Muscle of leg (tissue), 11 donors: ENCODE measurements around the gene PAPSS1. TPM values are rescaled to one million over a fixed set of nuclear protein-coding genes. Genes with fewer than 3 reads are reported as not detected.
"Not testable (repeated sequence)": the region's sequence is repeated elsewhere in the genome, so short reads cannot be mapped to it uniquely, and the experiment has no call there.

Experiments
- DNase-seq: peaks from one replicate; pipeline ENCODE4 v3.0.0; 2013
- H3K27ac ChIP-seq: one replicate; pipeline ENCODE4 v1.5.1; 2013; ENCODE audit warnings: mild to moderate bottlenecking, low read length, control low read depth
- H3K27me3 ChIP-seq: one replicate; pipeline ENCODE4 v1.6.1; 2013; ENCODE audit warnings: low read length; ENCODE audit not compliant: control insufficient read depth, insufficient read depth
- H3K36me3 ChIP-seq: one replicate; pipeline ENCODE4 v1.6.1; 2013; ENCODE audit warnings: low read length; ENCODE audit not compliant: control insufficient read depth, insufficient read depth
- H3K4me1 ChIP-seq: one replicate; pipeline ENCODE4 v1.6.1; 2013; ENCODE audit warnings: low read length; ENCODE audit not compliant: control insufficient read depth, insufficient read depth
- H3K4me3 ChIP-seq: one replicate; pipeline ENCODE4 v1.5.1; 2013; ENCODE audit warnings: low read length, control low read depth
- H3K9me3 ChIP-seq: replicated peaks from 2 replicates; pipeline ENCODE4 v1.6.1; 2013; ENCODE audit warnings: low read depth, low read length; ENCODE audit not compliant: control insufficient read depth
- WGBS: methylation state at CpG from one replicate; pipeline ENCODE4 v1.1.5; 2013; ENCODE audit warnings: missing lambda C conversion rate; ENCODE audit not compliant: insufficient coverage; 5-methylcytosine and 5-hydroxymethylcytosine counted together
- polyA plus RNA-seq, 8 donors: library from polyadenylated mRNA; unstranded; fragments of 120-200 nt; gene quantifications; one replicate each; pipeline versions ENCODE4 v1.2.1 to v1.2.3, GENCODE V29; 2013; ENCODE audit warnings: inconsistent platforms in 1 of 8, low replicate concordance in 1 of 8; ENCODE audit not compliant: insufficient read length in 8 of 8, insufficient read depth in 1 of 8
- total RNA-seq: library from RNA; stranded (reverse); fragments of 120-200 nt; gene quantifications from one replicate; pipeline ENCODE4 v1.2.4, GENCODE V29; 2013

The PAPSS1 gene
- total and polyA plus RNA-seq, 9 donors, result 41.7 to 63.0 (median 52.2) TPM

- 50% methylated on average over 1 of the region's 4 CpGs for WGBS
- Histone ChIP-seq H3K4me3 (no peak overlapping the region), H3K4me1 (no peaks in the 10 kb centered on the region), H3K36me3 (peaks cover 6% of the 10 kb centered on the region), H3K27me3 (no peaks in the 10 kb centered on the region), H3K27ac (no peak overlapping the region), H3K9me3 (no peaks in the 10 kb centered on the region)
- peak; percentile 32 for DNase-seq
Observed at GRCh38 chr4:107658400-107659336, 61.4 kb downstream of the PAPSS1 start.

- Histone ChIP-seq H3K9me3 (no peaks in the 10 kb centered on the region), H3K27me3 (no peaks in the 10 kb centered on the region), H3K27ac (no peak overlapping the region), H3K4me3 (no peak overlapping the region), H3K4me1 (no peaks in the 10 kb centered on the region), H3K36me3 (peaks cover 14% of the 10 kb centered on the region)
- no peak for DNase-seq
Observed at GRCh38 chr4:107655289-107655688, 64.7 kb downstream of the PAPSS1 start.

GRCh38 chr4:107654694-107655093 lies 65.3 kb downstream of the PAPSS1 start:
- Histone ChIP-seq H3K27me3 (no peaks in the 10 kb centered on the region), H3K9me3 (no peaks in the 10 kb centered on the region), H3K4me3 (no peak overlapping the region), H3K4me1 (no peaks in the 10 kb centered on the region), H3K27ac (no peak overlapping the region), H3K36me3 (peaks cover 14% of the 10 kb centered on the region)
- WGBS, result 62% methylated on average over 3 of the region's 10 CpGs
- DNase-seq, result no peak

- not testable (repeated sequence) for H3K9me3 ChIP-seq, H3K27ac ChIP-seq, H3K4me1 ChIP-seq, DNase-seq, H3K27me3 ChIP-seq, H3K4me3 ChIP-seq
- peaks cover 15% of the 10 kb centered on the region for H3K36me3 ChIP-seq
- no CpG with 5 or more reads among the region's 3 CpGs for WGBS
Observed at GRCh38 chr4:107651408-107651807, 68.6 kb downstream of the PAPSS1 start.

- Histone ChIP-seq H3K4me1 (no peaks in the 10 kb centered on the region), H3K27me3 (no peaks in the 10 kb centered on the region), H3K9me3 (no peaks in the 10 kb centered on the region), H3K4me3 (no peak overlapping the region), H3K36me3 (peaks cover 15% of the 10 kb centered on the region), H3K27ac (no peak overlapping the region)
- no peak for DNase-seq
Observed at GRCh38 chr4:107650251-107650650, 69.8 kb downstream of the PAPSS1 start.

- DNase-seq, result no peak
- no peak overlapping the region for H3K27ac ChIP-seq
- no peaks in the 10 kb centered on the region for H3K9me3 ChIP-seq
- H3K27me3 ChIP-seq, result no peaks in the 10 kb centered on the region
- peaks cover 21% of the 10 kb centered on the region for H3K36me3 ChIP-seq
- 70% methylated on average over 7 of the region's 8 CpGs for WGBS
- H3K4me3 ChIP-seq, result no peak overlapping the region
- no peaks in the 10 kb centered on the region for H3K4me1 ChIP-seq
Observed at GRCh38 chr4:107648178-107648991, 71.6 kb downstream of the PAPSS1 start.

- Histone ChIP-seq H3K9me3 (no peaks in the 10 kb centered on the region), H3K27me3 (no peaks in the 10 kb centered on the region), H3K4me3 (no peak overlapping the region), H3K27ac (no peak overlapping the region), H3K4me1 (no peaks in the 10 kb centered on the region), H3K36me3 (peaks cover 24% of the 10 kb centered on the region)
- no peak for DNase-seq
- WGBS, result 50% methylated on average over 3 of the region's 4 CpGs
Observed at GRCh38 chr4:107647591-107647990, 72.4 kb downstream of the PAPSS1 start.

- no peak overlapping the region for H3K27ac ChIP-seq
- H3K27me3 ChIP-seq, result no peaks in the 10 kb centered on the region
- peaks cover 5% of the 10 kb centered on the region for H3K4me1 ChIP-seq
- no peak overlapping the region for H3K4me3 ChIP-seq
- DNase-seq, result no peak
- 56% methylated on average over 3 of the region's 4 CpGs for WGBS
- H3K36me3 ChIP-seq, result peaks cover 16% of the 10 kb centered on the region
- H3K9me3 ChIP-seq, result no peaks in the 10 kb centered on the region
Observed at GRCh38 chr4:107645604-107646003, 74.4 kb downstream of the PAPSS1 start.

GRCh38 chr4:107643021-107643420 lies 77.0 kb downstream of the PAPSS1 start:
- Histone ChIP-seq H3K27ac (no peak overlapping the region), H3K9me3 (no peaks in the 10 kb centered on the region), H3K4me1 (peaks cover 5% of the 10 kb centered on the region), H3K4me3 (no peak overlapping the region), H3K27me3 (no peaks in the 10 kb centered on the region), H3K36me3 (peaks cover 14% of the 10 kb centered on the region)
- 72% methylated on average over 4 of the region's 7 CpGs for WGBS
- DNase-seq, result no peak

GRCh38 chr4:107640878-107641277 lies 79.2 kb downstream of the PAPSS1 start:
- WGBS, result 38% methylated on average over 1 of the region's 1 CpG
- no peak for DNase-seq
- H3K27ac ChIP-seq, result peak overlapping the region; percentile 48

More at GRCh38 chr4:107640878-107641277, 79.2 kb downstream of the PAPSS1 start:
- H3K27me3 ChIP-seq, result no peaks in the 10 kb centered on the region
- H3K4me3 ChIP-seq, result no peak overlapping the region
- peaks cover 14% of the 10 kb centered on the region for H3K36me3 ChIP-seq
- peaks cover 5% of the 10 kb centered on the region for H3K4me1 ChIP-seq
- H3K9me3 ChIP-seq, result no peaks in the 10 kb centered on the region
